ENCODE data around the gene TTC29.
"Not testable (repeated sequence)": the region's sequence is repeated elsewhere in the genome, so short reads cannot be mapped to it uniquely, and the experiment has no call there.

The TTC29 gene

DNA sequence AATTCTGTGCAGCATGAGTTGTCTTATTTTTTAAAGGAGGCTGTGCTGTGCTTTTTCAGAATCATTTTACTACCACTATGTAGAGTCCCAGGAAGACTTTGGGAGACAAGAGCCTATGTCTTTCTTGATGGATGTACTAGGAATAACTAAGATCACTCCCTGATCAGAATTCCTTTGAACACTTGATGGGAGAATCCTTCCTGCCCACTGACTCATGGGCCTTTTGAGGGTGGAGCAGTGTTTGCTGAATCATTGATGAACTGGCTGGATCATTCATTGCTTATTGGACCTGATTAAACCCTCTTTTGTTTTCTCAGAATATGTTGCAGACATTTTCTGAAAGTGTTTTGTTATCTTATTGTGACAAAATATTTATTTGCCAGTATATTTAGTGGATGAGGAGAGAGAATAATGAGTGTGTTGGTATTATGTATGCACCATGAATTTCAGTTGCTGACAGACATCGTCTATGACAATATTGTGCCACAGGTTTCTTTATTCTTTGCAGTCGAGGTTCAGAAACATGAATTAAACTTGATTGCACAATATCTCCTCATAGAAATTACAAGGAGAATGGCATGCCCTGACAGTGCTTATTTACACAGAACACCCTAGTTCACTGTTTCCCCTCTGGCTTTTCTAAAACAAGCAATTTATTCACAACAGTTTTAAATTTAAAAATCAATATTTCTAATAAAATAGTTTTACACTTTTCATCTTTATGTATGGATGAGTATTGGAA is 270.7 kb downstream of the TTC29 start:
- no peak for DNase-seq

DNA sequence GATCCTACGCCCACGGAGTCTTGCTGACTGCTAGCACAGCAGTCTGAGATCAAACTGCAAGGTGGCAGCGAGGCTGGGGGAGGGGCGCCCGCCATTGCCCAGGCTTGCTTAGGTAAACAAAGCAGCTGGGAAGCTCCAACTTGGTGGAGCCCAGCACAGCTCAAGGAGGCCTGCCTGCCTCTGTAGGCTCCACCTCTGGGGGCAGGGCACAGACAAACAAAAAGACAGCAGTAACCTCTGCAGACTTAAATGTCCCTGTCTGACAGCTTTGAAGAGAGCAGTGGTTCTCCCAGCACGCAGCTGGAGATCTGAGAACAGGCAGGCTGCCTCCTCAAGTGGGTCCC is 281.7 kb downstream of the TTC29 start:
- DNase-seq = not testable (repeated sequence)

DNA sequence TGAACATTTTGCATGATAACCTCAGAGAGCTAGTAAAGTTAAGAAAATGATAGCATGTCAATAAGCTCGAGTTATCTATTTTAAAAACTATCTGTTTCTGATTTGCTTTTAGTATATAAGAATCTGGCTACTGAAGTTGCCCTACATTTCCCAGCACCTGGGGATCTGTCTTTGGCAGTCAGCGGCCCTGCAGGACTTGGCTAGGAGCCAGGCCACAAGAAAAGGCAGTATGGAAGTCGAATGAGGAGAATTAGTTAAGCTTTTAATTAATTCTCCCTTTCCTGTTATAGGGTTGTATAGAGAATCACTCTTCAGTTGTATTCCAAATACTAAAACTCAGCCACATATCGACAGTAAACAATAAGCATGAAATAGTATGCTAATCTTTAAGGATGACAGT is 284.3 kb downstream of the TTC29 start:
- DNase-seq = no peak
